ENCODE data around the gene NKX2-3.

The NKX2-3 gene

DNA sequence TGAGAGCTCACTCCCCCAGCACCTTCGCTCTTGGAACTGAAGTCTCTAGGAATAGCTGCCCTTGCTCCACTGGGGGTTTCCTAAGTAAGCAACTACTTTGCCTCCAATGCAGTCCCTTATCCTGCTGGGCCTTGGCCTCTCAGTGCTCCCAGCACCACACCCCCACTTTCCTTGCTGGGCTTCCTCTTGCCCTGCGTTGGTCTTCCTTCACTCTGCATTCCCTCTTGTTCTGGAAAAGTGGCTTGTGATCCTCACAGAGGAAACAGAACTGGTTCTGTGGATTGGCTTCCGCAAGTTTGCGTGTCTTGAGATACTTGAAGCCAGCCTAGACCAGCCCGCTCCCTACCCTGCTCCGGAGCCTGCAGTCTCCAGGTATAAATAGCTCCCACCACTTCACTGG lies 6.4 kb downstream of the NKX2-3 start:
- DNase-seq (ENCODE audit: low spot score) = no peak

DNA sequence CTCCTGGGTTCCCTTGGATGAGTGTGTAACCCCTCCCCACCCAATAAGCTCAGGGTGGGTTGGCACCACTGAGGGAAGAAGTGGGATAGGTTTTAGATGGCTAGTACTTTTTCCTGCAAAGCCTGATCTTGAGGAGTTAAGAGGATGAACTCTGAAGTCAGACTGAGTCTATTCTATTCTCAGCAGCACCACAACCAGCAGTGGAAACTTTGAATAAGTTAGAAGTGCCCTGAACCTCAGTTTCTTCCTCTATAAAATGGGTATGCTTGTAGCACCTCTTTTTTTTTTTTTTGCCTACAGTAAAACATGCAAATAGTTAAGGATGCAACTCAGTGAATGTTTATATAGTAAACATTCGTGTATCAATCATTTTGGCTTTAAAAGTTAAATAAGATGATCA lies 7.1 kb downstream of the NKX2-3 start:
- DNase-seq (ENCODE audit: low spot score) = no peak

DNA sequence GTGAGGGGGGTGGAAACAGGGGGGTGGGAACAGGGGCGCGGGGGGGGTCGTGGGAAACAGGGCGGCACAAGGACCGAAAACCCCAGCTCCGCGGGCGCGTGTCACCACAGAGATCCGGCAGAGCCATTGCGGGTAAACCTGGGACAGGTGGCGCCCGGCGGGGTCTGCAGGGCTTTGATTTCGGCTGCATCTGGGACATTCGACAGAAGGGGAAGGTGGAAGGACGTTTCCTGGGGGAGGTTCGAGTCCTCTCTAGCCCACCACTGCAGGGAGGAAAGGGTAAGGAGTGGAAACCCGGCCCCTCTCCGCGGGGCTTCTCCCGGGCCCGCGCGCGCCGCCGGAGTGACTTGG lies 7.5 kb downstream of the NKX2-3 start:
- DNase-seq (ENCODE audit: low spot score) = no peak

DNA sequence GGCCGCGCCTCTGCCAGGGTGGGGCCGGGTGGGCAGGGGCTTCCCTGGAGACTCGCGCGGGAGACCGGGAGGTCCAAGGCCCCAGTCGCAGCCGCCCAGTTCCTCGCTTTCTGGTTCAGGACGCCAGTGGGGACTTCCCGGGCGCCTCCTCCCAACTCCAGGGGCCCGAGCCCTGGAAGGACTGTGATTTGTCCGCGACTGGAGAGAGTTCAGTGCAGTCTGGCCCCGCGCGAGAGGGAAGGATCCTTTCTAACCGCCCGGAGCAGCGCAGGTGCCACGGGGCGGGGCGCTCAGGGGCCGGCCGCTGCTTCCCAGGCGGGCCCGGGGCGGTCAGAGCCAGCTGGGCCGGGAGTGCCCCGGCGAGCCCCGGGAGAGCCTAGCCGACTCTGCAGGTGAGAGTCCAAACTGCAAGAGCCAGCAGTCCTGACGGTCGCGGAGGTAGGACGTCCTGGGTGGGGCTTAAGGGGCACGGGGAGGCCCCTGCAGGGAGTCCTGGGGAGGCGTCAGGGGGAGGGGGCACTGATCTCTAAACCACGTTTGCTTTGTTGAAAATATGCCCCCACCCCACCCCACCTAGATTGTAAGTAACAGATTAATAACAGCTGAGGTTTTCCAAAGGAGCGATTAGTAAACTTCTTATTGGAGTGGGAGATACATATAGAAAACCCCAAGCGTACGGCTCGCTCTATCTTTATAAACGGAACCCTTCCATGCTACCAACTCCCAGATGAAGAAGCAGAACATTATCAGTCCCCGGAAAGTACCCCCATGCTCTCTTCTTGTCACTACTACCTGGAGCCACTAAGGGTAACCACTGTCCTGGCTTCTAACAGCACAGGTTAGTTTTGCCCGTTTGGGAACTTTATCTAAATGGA lies 8.2 kb downstream of the NKX2-3 start:
- no peak for DNase-seq (ENCODE audit: low spot score)

DNA sequence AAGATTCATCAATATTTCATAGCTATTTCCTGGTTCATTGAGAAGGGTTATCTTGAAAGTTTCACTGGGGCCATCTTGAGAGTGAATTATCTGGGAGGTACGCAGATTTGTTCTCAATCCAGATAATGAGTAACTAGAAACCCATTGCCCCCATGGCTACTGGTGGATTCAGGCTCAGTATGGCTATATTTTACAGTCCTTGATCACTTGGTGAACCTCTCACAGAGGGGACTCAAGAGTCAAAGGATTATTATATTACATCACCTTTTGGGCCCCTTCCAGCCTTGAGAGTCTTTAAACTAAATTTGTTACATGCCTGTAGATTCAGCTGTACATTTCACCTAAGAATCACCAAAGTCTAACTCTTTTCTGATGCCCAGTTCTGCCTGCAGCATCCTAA lies 11.6 kb downstream of the NKX2-3 start:
- DNase-seq (ENCODE audit: low spot score) = no peak

DNA sequence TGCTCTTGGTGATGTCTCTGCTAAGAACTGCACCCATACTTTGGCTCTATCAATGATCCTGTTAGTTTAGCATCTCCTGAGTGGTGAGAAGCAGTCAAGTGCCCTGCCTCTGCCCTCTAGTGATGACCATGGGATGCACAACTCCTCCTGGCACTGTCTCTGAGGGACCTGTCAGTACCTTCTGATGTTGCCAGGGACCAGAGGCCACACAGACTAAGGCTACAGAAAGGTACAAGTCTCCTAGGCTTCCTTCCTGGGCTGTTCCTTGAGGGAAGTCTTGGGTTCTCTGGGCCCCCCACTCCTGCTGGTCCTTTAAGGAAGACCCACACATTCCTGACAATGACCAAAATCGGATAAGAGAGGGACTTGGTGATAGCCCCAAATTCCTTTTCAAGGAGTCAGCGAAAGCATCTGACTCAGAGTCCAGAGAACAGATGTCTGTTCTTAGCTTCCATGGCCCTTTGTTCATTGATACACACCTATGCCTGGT lies 15.3 kb downstream of the NKX2-3 start:
- DNase-seq (ENCODE audit: low spot score) = no peak

DNA sequence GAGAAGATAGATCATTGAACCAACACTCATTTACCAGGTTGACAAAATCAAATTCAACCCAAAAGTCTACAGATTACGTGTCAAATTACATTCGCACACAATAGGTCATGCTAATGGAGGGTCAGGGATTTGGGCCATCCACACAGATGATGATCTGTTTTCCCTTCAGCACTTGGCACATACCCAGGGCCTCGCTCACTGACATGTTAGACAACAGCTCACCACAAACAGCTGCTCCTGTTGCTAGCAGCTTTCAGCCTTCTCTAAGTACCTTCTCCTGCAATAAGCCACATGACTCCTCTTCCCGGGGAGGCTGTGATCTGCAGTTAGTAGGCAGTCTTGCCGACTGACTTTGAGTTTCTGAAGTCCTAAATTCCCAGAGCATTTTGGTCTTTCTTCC lies 18.4 kb downstream of the NKX2-3 start:
- DNase-seq (ENCODE audit: low spot score) = no peak

DNA sequence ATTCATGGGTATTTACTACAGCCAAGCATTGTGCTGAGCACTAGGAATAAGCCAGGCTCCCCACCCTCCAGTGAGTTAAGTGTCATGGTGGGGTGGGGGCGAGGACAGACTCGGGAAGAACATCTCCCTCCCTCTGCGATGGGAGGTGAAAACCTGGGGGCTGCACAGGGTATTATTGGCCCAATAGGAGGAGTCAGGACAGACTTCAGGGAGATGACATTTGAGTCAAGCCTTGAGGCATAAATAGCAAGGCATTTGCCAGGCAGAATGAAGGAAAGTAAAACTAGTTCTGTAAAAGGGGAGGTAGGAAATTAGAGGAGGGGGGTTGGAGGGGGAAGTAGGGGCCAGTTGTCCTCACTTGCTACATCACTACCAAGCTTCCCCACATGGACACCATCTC lies 18.9 kb downstream of the NKX2-3 start:
- DNase-seq (ENCODE audit: low spot score) = no peak

DNA sequence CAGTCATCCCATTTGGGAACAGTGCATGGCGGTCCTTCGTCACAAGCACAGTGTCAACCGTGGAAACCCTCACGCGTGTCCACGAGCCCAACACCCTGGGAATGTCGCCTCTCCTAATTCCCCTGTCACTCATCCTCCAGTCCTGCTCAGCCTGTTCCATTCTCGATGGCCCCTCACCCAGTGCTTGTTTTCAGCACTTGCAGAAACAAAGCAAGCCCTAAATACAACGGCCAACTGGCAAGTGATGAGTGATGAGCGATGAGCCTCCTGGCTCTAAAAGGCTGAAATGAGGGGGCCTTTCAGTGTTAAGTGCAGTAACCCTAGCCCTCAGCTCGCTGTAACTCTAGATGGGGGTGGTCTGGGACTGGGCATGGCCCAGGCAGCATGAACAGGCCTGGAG lies 22.6 kb downstream of the NKX2-3 start:
- DNase-seq (ENCODE audit: low spot score) = no peak

DNA sequence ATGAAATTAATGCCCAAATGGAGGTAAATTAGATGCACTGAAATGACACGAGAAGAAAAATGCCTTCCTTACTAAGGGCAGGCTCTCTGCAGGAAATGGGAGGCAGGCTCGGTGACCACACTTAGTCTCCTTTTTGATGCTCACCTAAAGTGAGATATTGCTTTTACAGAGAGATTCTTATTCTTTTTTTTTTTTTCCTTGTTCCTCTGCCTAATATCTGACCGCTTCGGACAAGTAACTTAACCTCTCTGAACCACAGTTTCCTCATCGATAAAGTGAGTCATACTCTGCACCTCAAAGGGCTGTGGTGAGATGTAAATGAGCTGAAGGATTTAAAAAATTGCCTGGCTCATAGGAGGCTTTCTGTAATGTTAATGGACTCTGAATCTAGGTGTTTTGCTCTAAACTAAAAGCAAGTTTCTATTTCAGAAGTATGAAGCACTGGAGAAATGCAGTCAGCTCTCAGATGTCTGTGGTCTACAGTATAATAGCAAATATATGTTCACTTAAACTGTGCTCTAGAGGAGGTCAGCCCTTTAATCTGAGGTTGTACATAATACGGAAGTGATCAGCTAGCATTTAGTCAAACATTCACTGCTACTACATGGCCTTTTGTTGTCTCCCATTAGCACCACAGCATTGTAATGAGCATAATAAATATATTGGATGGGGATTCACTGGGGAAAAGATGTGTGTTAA lies 23.2 kb downstream of the NKX2-3 start:
- no peak for DNase-seq (ENCODE audit: low spot score)

DNA sequence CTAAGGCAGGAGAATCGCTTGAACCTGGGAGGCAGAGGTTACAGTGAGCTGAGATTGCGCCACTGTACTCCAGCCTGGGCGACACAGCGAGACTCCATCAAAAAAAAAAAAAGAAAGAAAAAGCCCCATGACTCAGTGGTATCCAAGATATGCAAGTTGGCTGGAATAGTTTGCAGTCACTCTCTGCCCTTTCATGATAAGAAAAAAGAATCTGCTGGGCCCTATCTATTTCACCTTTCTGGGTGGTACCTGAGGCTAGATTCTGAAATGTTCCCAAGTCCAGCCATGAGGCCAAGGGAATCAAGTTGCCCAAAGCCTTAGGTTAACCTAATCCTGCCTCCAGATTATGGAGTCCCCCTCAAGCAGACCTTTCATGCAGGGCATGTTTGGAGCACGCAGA lies 24.3 kb downstream of the NKX2-3 start:
- DNase-seq (ENCODE audit: low spot score) = no peak

DNA sequence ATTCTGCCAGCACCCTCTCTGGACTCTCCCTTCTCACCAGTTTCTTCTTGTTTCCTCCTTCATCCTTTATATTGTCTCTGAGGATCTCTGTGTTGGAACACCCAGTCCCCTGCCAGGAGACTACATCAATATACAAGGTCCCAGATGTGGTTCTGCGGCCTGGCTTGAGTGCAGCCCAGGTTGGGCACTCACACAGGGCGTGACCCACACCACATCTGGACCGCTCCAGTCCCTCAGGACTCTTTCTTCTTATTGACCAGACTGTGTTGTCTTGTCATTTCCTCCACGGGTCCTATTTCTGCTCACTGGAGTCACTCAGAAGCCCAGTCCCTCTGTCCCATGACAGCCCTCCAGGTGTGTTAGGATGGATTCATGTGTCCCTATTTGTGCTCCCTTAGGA lies 26.0 kb downstream of the NKX2-3 start:
- DNase-seq (ENCODE audit: low spot score) = no peak

DNA sequence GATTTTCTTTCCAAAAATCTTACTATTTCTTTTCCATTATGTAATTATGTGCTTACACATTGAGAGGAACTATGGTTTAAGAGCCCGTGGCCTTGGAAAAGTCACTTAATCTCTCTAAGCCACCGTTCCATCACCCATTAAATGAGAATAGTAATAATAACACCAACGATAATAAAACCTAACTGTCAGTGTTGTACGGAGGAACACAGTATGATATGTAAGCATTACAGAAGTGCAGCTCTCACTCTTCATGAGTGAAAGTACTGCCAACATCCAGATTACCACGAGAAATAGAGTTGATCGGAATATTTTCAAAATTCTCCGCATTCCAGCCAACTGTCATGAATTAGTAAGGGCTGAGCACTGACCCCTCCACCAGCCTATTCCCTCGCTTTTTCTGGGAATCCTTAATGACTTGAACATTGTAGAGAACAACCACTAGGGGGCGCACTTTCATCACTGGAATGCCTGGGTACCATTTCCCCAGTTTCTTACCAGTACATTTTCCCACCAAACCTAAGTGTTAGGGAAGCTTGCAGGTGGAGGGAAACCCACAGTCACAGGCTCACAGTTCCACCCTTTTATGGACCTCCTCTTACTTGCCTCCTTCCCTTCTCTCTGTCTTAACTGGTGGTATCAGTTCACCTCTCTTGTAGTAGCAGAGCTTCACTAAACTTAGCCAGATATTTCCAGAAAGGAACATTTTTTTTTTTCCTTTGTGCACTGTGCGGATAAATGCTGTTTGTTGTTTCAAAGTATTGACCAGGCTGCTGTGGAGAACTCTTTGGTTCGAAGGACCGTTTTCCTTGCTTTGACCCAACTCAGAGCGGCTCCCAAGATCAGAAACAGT lies 27.8 kb downstream of the NKX2-3 start:
- peak; percentile 79 for DNase-seq (ENCODE audit: low spot score)

DNA sequence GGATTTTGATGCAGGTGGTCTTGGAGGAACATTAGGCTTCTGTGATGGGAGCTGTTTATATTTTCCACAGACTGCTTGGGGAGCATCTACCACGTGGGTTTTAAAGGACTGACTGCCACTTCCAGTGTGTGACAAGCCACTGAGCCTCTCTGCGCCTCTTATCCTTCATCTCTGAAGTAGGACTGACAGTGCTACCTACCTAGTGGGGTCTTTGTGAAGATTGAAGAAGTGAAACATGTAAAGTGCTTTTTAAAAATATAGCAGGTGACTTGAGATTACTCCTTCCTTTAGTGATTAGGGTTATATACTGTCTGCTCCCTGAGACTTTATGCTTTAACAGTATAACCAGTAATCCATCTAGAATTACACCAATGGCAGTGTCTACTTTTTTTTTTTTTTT lies 29.9 kb downstream of the NKX2-3 start:
- no peak for DNase-seq (ENCODE audit: low spot score)

DNA sequence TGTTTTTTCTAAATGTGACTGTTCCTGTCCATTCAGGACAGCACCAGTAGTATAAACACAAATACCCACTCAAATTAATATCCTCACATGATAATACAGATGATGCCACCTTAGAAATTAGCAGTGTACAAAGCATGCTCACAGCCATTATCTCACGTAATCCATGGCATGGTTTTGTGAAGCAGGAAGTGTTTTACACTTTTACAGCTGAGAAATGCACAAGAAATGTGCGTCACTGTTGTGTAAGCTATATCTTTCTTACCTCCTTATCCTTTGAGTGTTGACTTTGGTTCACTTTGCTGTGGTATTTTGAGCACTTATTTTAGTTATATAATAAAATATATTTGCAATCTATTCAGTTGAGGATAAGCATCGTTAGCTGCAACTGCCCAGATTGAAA lies 31.6 kb downstream of the NKX2-3 start:
- no peak for DNase-seq (ENCODE audit: low spot score)

DNA sequence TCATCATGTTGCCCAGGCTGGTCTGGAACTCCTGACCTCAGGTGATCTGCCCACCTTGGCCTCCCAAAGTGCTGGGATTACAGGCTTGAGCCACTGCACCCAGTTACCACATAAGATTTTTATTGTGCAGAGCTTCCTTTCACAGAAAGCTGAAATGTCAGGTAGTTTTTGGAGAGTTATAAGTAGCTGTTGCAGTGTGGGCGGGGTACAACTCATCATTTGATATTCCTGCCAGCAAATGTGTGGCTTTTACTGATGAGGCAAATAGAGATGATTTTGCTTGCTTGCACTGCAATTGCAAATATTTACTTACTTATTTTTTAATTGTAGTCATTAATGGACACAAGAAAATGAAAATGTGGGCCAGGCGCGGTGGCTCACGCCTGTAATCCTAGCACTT lies 32.4 kb downstream of the NKX2-3 start:
- DNase-seq (ENCODE audit: low spot score) = no peak

DNA sequence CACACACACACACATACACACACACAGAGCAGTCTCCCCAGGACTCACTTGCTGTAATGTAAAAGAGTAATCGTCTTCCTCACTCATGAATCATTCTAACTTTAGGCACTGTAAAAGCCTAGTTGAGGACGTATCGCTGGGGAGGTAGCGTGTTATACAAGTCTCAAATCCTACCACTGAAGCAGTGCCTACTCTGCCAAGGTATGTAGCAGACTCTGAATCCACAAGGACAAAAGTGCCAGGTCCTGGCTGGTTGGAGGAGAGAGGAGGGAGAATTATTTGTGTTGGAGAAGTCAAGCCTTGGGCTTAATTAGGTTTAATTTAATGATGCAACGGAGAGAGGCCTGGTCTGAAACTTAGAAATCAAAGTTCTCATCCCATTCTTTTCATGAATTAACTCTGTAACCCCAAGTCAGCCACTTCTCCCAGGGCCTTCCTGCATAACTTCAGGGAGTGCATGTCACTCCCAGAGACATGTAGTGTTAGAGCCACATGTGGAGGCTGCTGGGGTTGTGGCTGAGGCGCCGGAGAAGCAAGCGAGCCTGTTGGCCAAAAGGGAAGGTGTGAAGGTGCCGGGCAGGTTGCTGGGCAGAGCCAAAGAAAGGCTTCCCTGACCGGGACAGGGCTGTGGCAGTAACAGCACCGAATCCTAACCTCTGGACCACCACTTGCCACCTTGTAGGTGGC lies 36.7 kb downstream of the NKX2-3 start:
- DNase-seq (ENCODE audit: low spot score) = no peak

DNA sequence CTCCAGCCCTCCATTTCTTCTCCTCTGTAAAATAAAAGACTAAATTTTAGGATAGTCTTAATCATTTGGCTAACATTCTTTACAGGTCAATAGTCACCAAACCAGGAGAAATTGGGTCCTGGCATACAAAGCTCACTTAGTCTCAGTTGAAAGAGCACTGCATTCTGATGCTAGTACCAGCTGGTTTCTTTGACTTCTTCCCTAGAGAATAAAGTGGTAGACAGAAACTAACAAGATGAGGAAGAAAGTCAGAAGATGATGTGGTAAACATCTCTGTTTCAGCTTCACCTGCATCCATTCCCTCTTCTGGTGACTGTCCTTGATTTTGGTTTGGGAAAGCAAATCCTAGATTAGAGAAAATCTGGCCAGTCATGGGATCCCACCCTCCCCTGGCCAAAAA lies 37.2 kb downstream of the NKX2-3 start:
- DNase-seq (ENCODE audit: low spot score) = no peak

DNA sequence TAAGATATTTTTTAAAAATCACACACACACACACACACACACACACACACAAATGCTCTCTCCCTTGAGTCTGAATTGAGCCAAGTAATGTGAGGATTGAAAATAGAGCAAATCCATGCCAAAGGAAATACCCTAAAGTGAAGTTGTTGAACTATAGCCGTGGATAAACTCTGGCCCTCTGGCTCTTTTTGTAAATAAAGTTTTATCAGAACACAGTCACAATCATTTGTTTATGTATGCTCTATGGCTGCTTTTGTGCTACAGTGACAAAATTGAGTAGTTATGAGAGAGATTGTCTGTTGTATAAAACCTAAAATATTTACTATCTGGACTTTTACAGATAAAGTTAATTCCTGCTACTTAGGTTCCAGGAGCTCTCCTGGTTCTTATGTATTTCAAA lies 39.1 kb downstream of the NKX2-3 start:
- no peak for DNase-seq (ENCODE audit: low spot score)

DNA sequence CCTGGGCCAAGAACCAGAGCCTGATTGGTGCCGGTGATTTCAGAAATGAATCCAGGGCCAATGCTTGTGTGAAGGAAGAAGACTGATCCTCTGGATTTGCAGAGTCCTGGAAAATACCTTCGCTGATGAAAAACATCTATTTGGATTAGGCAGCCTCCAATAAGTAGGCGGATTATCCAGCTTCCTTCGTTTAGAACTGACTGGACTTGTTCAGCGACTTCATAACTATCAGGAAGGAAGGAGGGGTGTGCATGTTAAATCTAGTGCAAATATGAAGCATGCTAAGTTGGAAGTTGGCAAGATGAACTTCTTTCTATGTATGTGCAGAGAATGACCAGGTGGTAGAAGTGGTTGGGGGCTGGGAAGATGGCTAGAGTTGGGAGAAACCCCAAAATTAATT lies 41.0 kb downstream of the NKX2-3 start:
- no peak for DNase-seq (ENCODE audit: low spot score)

DNA sequence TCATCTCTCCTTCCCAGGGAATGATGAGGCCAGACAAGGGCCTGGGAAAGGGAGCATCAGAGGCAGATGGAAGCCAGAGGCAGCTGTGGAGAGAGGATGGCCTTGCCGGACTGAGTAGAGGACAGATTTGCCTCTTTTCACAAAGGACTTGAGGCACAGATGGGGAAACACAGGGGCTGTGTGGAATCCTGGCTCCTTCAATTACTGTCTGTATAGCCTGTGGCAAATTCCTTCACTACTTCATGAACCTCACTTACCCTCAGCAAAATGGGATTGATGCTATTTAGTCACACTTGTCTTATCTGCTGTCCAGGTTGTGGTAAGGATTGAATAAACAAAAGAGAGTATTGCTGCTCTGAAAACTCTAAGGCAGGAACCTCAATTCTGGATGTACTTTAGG lies 47.2 kb downstream of the NKX2-3 start:
- DNase-seq (ENCODE audit: low spot score) = no peak

DNA sequence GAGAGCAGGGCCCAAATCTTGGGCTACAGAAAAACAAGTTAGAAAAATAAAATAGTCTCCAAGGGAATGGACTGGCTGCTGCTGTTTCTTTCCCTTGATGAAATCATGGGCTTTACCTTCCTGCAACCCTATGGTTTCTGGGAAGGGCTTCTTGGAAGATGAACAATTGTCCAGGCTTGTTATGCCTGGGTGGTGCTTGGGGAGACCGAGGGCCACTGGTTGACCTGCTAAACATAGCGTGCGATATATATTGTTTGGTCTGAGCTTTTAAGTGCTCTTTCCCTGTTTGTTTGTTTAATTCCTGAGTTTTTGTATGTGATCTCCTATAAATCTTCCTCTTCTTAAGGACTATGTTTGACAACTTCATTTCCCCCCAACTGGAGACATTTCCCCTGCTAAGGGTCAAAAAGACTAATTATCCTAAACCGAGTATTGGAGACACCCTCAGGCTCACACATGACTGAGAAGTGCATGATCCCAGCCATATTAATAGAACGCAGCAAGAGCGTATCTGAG lies 49.6 kb downstream of the NKX2-3 start:
- no peak for DNase-seq (ENCODE audit: low spot score)
